Parathyroid adenoma (tissue), 2 donors: ENCODE measurements around the gene LACTB.

Source experiments
- H2AFZ ChIP-seq: fragments of 300-600 bp; sonication (generic); one replicate; pipeline ENCODE4 v1.7.0; 2017; ENCODE audit warnings: antibody characterized with exemption, mild to moderate bottlenecking
- H3K27ac ChIP-seq: fragments of 300-600 bp; sonication (generic); one replicate; pipeline ENCODE4 v1.7.0; 2017
- H3K27me3 ChIP-seq: fragments of 300-600 bp; sonication (generic); one replicate; pipeline ENCODE4 v1.7.0; 2017; ENCODE audit warnings: low read length; ENCODE audit not compliant: control insufficient read depth, insufficient read depth
- H3K36me3 ChIP-seq: fragments of 300-600 bp; sonication (generic); one replicate; pipeline ENCODE4 v1.7.0; 2017; ENCODE audit warnings: low read length; ENCODE audit not compliant: control insufficient read depth, insufficient read depth
- H3K4me1 ChIP-seq: fragments of 300-600 bp; sonication (generic); one replicate; pipeline ENCODE4 v1.7.0; 2017; ENCODE audit warnings: control low read depth
- H3K4me2 ChIP-seq: fragments of 300-600 bp; sonication (generic); one replicate; pipeline ENCODE4 v1.7.0; 2017; ENCODE audit warnings: low read length
- H3K4me3 ChIP-seq: fragments of 300-600 bp; sonication (generic); one replicate; pipeline ENCODE4 v1.7.0; 2017; ENCODE audit warnings: low read depth, low read length
- H3K79me2 ChIP-seq: fragments of 300-600 bp; sonication (generic); one replicate; pipeline ENCODE4 v1.7.0; 2017; ENCODE audit warnings: control low read depth
- H3K9ac ChIP-seq: fragments of 300-600 bp; sonication (generic); one replicate; pipeline ENCODE4 v1.7.0; 2017; ENCODE audit warnings: mild to moderate bottlenecking
- H3K9me3 ChIP-seq: fragments of 300-600 bp; sonication (generic); one replicate; pipeline ENCODE4 v1.7.0; 2017; ENCODE audit warnings: low read length; ENCODE audit not compliant: control insufficient read depth
- TF ChIP-seq, protein P1 (sequence below): fragments of 300-600 bp; sonication (generic); IDR thresholded peaks from one replicate; pipeline ENCODE4 v1.7.0; 2017; ENCODE audit warnings: antibody characterized with exemption, mild to moderate bottlenecking
- donor health status: primary hyperparathyroidism.

Gene LACTB

DNA sequence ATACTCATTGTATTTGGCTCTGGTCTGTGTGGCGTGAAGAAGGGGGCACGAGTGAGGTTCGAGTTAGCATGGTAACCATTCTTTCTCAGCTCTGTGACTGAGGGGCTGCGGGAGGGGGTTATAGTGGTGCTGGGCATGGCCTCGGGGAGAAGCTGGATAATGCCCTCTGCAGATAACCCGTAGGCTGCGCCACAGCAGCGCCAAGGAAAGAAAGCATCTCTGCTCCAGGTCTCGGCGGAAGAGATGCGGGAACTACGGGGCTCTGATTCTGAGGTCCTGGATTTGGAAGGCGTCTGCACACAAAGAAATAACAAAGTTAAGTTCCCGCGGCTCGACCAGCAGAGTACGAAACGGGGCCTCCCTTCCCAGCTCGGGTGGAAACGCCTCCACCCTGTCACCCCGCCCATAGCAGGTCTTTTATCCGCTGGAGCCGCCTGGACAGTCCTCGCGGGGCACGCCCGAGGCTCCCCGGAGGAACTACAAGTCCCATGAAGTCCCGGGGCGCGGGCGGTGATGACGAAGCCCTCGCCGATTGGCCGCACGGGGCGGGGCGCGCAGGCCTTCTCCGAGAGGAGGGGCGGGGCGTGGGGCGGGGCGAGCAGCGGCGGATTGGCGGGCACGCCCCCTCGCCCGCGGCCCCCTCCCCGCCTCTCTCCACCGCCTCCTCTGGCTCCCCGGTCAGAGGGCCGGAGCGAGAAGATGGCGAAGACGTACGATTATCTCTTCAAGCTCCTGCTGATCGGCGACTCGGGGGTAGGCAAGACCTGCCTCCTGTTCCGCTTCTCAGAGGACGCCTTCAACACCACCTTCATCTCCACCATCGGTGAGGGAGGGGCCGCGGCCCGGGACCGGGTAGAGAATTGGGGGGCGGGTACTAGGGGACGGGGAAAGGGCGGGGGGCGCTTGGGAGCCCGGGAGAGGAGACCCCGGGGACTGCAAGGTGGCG lies 67.5 kb downstream of the LACTB start, which contains the start of gene RAB8B:
Gene RAB8B, plus strand, starts transcription at position 681 of the 946 bp plus-strand sequence. Its CDS starts 19 bp downstream, at position 700.
- Histone ChIP-seq H3K27ac (peak within 1 kb of the TSS; percentile 69), H3K4me1 (no peaks in the 10 kb centered on the region), H3K79me2 (peaks cover 11% of the 10 kb centered on the region), H3K4me2 (peak within 1 kb of the TSS; percentile 85), H2AFZ (peak within 1 kb of the TSS; percentile 89), H3K4me3 (peak within 1 kb of the TSS; percentile 83), H3K9ac (peak within 1 kb of the TSS; percentile 53), H3K27me3 (no peaks in the 10 kb centered on the region), H3K36me3 (no peaks in the 10 kb centered on the region), H3K9me3 (no peaks in the 10 kb centered on the region)
- TF ChIP-seq, protein P1, sequence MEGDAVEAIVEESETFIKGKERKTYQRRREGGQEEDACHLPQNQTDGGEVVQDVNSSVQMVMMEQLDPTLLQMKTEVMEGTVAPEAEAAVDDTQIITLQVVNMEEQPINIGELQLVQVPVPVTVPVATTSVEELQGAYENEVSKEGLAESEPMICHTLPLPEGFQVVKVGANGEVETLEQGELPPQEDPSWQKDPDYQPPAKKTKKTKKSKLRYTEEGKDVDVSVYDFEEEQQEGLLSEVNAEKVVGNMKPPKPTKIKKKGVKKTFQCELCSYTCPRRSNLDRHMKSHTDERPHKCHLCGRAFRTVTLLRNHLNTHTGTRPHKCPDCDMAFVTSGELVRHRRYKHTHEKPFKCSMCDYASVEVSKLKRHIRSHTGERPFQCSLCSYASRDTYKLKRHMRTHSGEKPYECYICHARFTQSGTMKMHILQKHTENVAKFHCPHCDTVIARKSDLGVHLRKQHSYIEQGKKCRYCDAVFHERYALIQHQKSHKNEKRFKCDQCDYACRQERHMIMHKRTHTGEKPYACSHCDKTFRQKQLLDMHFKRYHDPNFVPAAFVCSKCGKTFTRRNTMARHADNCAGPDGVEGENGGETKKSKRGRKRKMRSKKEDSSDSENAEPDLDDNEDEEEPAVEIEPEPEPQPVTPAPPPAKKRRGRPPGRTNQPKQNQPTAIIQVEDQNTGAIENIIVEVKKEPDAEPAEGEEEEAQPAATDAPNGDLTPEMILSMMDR, result no peak

DNA sequence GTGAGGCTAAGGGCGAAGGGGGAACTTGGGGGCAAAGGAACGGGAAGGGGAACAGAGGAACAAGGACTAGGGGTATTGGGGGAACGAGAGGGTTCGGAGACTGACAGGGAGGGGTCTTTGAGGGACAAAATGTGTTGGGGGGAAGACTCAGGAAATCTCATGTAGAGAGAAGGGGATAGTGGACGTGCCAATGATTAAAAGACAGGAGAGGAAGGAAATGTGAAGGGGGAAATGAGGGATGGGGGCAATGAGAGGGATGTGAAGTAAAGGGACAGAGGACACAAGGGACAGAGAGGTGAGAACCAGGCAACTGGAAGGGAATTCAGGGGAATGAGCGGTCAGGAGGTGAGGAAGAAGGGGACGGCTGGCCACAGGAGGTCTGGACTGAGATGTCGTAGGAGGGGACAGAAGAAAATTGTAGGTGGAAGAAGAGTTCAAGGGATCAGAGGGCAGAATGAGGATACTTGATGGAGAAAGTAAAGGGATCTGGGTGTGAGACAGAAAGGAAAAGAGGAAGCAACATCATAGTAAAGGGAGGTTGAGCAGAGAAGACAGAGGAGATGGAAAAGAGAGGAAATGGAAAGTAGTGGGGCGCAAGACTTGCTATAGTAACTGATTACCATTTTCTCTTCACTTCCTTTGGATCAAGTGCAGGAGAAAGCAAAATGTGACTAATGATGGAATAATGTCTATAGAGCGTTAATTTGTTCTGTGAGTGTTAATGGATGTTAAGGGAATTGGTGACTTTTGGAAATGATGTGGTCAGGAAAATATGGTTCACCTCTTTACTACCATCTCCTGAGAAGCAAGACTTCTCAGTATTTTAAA lies 68.5 kb downstream of the LACTB start:
- Histone ChIP-seq H2AFZ (peak overlapping the region; percentile 89), H3K9me3 (no peaks in the 10 kb centered on the region), H3K4me3 (peak overlapping the region; percentile 83), H3K79me2 (peaks cover 11% of the 10 kb centered on the region), H3K27ac (peak overlapping the region; percentile 69), H3K4me1 (no peaks in the 10 kb centered on the region), H3K36me3 (no peaks in the 10 kb centered on the region), H3K27me3 (no peaks in the 10 kb centered on the region), H3K9ac (peak overlapping the region; percentile 53), H3K4me2 (peak overlapping the region; percentile 85)
- TF ChIP-seq, protein P1, result no peak

GRCh38 chr15:63190769-63191649 lies 69.3 kb downstream of the LACTB start:
- H3K9ac ChIP-seq, result no peak overlapping the region
- no peaks in the 10 kb centered on the region for H3K27me3 ChIP-seq
- TF ChIP-seq, protein P1, result no peak
- no peaks in the 10 kb centered on the region for H3K36me3 ChIP-seq
- no peak overlapping the region for H3K4me2 ChIP-seq
- no peaks in the 10 kb centered on the region for H3K9me3 ChIP-seq
- H3K4me3 ChIP-seq, result no peak overlapping the region
- no peaks in the 10 kb centered on the region for H3K4me1 ChIP-seq
- H2AFZ ChIP-seq, result no peak overlapping the region
- peaks cover 11% of the 10 kb centered on the region for H3K79me2 ChIP-seq
- H3K27ac ChIP-seq, result no peak overlapping the region
